Measurements from ENCODE around the gene ZAR1L. TPM values are rescaled to one million over a fixed set of nuclear protein-coding genes. Genes with fewer than 3 reads are reported as not detected.
A peak's percentile ranks its signal among the peaks of the same experiment; 100 is the strongest.

The ZAR1L gene
- total RNA-seq, 2 donors from 2014 or later, result not detected

DNA sequence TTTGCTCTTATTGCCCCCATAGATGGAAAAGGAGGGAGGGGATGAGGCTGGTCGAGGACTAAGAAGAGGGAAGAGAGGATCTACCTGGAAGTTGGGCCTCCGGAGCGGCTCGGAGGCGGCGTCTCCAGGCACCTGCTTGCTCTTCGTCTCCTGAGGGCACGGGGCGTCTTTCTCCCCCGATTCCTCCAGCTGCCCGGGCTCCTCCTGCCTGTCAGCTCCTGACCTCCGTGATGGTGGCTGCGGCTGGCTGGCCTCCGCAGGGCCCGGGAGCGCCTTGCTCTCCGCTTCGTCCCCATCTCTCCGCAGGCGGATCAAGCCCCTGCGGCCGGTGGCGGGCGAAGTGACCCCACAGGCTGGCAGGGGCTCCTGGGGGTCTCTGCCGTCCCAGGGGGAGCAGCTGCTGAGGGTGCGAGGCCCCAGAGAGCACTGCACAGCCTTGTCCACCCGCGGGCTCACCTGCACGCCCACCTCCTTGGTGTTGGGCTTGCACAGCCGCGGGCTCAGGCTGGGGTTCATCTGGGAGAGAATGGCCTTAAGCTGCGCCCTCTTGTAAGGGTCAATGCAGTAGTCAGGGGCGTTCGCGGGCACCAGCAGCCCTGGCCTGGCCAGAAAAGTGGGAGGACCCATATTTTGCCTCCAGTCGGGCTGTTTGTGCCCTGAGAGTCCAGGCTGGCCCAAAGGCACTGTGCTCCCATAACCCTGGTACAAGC, 3.8 kb downstream of the ZAR1L start:
- ATAC-seq (ENCODE audit: insufficient number of reproducible peaks, low FRiP score, low read depth), result no peak
- Histone ChIP-seq H3K27me3 (replicated peaks; ENCODE audit: insufficient read depth) (no peaks in the 10 kb centered on the region), H3K4me3 (no peak overlapping the region), H3K36me3 (no peaks in the 10 kb centered on the region), H3K4me1 (ENCODE audit: control insufficient read depth in 1 of 2, low read depth in 2 of 2) (peaks cover 4 to 19% of the 10 kb centered on the region in 2 donors), H3K9me3 (no peaks in the 10 kb centered on the region), H3K27ac (no peak overlapping the region)
- no peak for DNase-seq (ENCODE audit: low spot score)
- TF ChIP-seq, protein P1, sequence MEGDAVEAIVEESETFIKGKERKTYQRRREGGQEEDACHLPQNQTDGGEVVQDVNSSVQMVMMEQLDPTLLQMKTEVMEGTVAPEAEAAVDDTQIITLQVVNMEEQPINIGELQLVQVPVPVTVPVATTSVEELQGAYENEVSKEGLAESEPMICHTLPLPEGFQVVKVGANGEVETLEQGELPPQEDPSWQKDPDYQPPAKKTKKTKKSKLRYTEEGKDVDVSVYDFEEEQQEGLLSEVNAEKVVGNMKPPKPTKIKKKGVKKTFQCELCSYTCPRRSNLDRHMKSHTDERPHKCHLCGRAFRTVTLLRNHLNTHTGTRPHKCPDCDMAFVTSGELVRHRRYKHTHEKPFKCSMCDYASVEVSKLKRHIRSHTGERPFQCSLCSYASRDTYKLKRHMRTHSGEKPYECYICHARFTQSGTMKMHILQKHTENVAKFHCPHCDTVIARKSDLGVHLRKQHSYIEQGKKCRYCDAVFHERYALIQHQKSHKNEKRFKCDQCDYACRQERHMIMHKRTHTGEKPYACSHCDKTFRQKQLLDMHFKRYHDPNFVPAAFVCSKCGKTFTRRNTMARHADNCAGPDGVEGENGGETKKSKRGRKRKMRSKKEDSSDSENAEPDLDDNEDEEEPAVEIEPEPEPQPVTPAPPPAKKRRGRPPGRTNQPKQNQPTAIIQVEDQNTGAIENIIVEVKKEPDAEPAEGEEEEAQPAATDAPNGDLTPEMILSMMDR (IDR thresholded peaks at IDR 0.05), result no peak

DNA sequence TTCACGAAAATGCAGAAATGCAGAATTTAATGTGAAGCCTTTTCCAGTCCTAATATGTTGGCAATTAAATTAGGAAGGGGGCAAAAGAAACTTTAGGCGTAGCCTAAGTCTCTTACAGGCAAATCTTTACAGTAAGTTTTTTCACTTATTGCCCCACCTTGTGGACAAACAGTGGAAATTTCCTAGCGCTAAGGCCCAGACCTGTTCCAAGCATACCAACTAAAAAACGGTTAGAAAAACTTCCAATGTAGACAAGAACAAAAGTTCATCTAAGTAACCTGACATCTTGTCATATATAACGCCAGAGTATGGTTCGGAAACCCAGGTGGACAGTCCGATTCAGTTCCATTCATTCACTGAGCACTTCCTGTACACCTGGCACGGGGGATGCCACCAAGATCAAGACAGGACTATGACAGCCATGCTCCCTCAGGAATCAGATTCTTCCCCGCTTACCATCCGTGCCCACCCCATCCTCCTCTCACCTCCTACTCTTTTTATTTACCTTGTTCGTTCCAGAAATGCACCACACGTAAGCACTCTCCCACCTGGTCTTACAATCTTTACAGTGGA, 4.9 kb downstream of the ZAR1L start:
- Histone ChIP-seq H3K36me3 (no peaks in the 10 kb centered on the region), H3K27ac (peak overlapping the region; percentile 50 to 57), H3K9me3 (no peaks in the 10 kb centered on the region), H3K4me3 (peak overlapping the region; percentile 65), H3K27me3 (replicated peaks; ENCODE audit: insufficient read depth) (no peaks in the 10 kb centered on the region), H3K4me1 (ENCODE audit: control insufficient read depth in 1 of 2, low read depth in 2 of 2) (peaks cover 4 to 15% of the 10 kb centered on the region in 2 donors)
- DNase-seq (ENCODE audit: low spot score), result no peak
- TF ChIP-seq, protein P1 (IDR thresholded peaks at IDR 0.05), result peak; percentile 86
- ATAC-seq (ENCODE audit: insufficient number of reproducible peaks, low FRiP score, low read depth), result no peak

DNA sequence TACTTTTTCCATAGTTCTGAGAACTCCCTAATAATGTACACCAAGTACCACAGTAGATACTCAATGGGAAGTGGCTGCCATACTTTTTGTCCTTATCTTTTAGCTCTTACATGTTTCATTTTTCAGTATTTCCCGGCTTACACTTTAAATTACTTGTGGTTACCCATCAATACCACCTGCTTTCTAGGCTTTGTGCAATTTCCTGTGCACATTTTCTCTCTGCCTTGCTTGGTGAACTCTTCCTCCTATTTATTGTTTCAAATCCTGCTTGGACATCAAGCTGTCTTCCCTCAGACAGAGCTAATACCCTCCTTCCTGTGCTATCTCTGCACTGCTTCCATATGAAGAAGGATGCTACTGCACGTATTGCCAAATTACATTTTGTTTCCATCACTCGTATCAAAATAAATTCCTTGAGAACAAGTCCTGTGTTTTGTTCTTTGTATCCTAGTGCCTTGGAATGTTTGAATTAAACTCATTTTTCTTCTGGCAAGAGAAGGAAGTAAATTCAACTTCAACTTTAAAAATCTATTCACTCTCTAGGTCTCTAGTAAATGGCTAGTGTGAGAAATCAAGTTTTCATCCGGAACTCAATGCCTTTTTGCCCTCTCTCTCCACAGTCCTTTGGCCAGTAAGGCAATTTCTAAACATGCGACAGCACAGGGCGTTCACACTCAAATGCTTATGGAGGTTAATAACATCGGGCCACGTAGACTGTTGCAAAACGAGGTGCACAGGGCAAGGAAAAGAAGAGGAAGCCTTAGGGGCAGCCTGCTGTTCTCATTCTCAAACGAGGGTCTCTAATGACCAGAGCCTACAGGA, 5.6 kb downstream of the ZAR1L start:
- ATAC-seq (ENCODE audit: insufficient number of reproducible peaks, low FRiP score, low read depth) (no peak), DNase-seq (ENCODE audit: low spot score) (no peak)
- Histone ChIP-seq H3K4me3 (peak overlapping the region; percentile 65), H3K27ac (peak overlapping the region; percentile 50 to 57), H3K4me1 (ENCODE audit: control insufficient read depth in 1 of 2, low read depth in 2 of 2) (peaks cover 4 to 10% of the 10 kb centered on the region in 2 donors), H3K36me3 (no peaks in the 10 kb centered on the region), H3K9me3 (no peaks in the 10 kb centered on the region), H3K27me3 (replicated peaks; ENCODE audit: insufficient read depth) (no peaks in the 10 kb centered on the region)
- TF ChIP-seq, protein P1 (IDR thresholded peaks at IDR 0.05), result no peak

DNA sequence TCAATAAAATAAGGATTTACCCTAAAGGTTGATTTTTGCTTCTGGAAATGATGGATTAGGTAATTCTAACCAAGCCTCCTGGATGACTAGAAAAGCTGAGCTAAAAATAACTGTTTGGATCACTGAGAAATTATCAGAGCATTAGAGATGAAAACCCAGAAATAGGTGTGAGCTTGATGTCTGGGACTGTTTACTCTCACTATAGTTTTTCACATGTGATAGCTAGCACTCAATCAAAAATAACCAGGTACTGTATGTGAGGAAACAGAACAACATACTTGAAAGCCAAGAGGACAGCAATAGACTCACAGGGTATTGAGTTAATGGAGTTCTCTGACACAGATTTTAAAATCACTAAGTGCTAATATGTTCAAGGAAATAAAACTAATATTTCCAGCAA, 9.5 kb downstream of the ZAR1L start:
- Histone ChIP-seq H3K9me3 (no peaks in the 10 kb centered on the region), H3K4me3 (no peak overlapping the region), H3K27me3 (replicated peaks; ENCODE audit: insufficient read depth) (no peaks in the 10 kb centered on the region), H3K36me3 (no peaks in the 10 kb centered on the region), H3K27ac (no peak overlapping the region), H3K4me1 (ENCODE audit: control insufficient read depth in 1 of 2, low read depth in 2 of 2) (peaks cover 4 to 10% of the 10 kb centered on the region in 2 donors)
- DNase-seq (ENCODE audit: low spot score), result no peak
- TF ChIP-seq, protein P1 (IDR thresholded peaks at IDR 0.05), result no peak
- no peak for ATAC-seq (ENCODE audit: insufficient number of reproducible peaks, low FRiP score, low read depth)

DNA sequence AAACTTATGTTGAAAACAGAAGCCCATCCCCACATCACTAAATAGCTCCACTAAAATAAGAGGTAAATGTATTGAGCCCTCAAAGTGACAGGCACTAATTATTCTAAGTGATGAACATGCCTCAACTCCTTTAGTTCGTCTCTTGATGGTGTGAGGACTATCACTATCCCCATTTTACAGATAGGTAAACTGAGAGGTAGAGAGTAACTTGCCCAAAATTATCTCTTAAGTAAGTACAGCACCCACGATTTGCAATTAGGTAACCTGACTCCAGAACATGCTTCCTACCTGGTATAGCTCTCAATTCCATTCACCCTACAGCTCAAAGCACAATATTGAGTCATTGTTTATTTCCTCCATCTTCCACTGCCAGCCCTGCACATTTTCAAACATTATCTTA, 12.7 kb downstream of the ZAR1L start:
- H3K4me1 ChIP-seq (ENCODE audit: control insufficient read depth in 1 of 2, low read depth in 2 of 2), result no peaks in the 10 kb centered on the region
- no peak overlapping the region for H3K27ac ChIP-seq
- DNase-seq (ENCODE audit: low spot score) (no peak), ATAC-seq (ENCODE audit: insufficient number of reproducible peaks, low FRiP score, low read depth) (no peak)
- TF ChIP-seq, protein P1 (IDR thresholded peaks at IDR 0.05), result no peak
- no peaks in the 10 kb centered on the region for H3K27me3 ChIP-seq (replicated peaks; ENCODE audit: insufficient read depth)
- H3K4me3 ChIP-seq, result no peak overlapping the region
- H3K36me3 ChIP-seq, result no peaks in the 10 kb centered on the region
- no peaks in the 10 kb centered on the region for H3K9me3 ChIP-seq

Measured in thoracic aorta (tissue), 2 donors.